ENCODE measurements around the gene LOXL4.

Gene LOXL4

GRCh38 chr10:98267894-98268693 lies at the start of gene LOXL4:
TSS of gene LOXL4 (minus strand) at chr10:98268194. CDS start at chr10:98263019, 5,175 bp downstream.
- peak in 1 of 2 experiments; percentile 26 for DNase-seq (ENCODE audit: low spot score in 2 of 2)
- H3K4me1 ChIP-seq: 0 out of 2 replicates have a peak, but pooled peaks cover 2% of the 10 kb centered on the region
- peak within 1 kb of the TSS; percentile 19 for H3K4me3 ChIP-seq
- no peaks in the 10 kb centered on the region for H3K9me3 ChIP-seq
- no peaks in the 10 kb centered on the region for H3K27me3 ChIP-seq (ENCODE audit: low read depth)
- in situ Hi-C loops (cut with MboI; ENCODE audit: low sequenced_read_pairs): no loop called here
- H3K36me3 ChIP-seq (replicated peaks): no peaks in the 10 kb centered on the region

GRCh38 chr10:98316661-98317060 lies 48.7 kb upstream of the LOXL4 start:
- H3K4me3 ChIP-seq: no peak overlapping the region
- no peak for DNase-seq (ENCODE audit: low spot score in 2 of 2)
- H3K27me3 ChIP-seq (ENCODE audit: low read depth): 0 out of 2 replicates have a peak, but pooled peaks cover 5% of the 10 kb centered on the region
- H3K4me1 ChIP-seq: no peaks in the 10 kb centered on the region
- H3K9me3 ChIP-seq: no peaks in the 10 kb centered on the region
- no peaks in the 10 kb centered on the region for H3K36me3 ChIP-seq (replicated peaks)
- in situ Hi-C loops (cut with MboI; ENCODE audit: low sequenced_read_pairs): no loop called here

GRCh38 chr10:98316170-98316569 lies 48.2 kb upstream of the LOXL4 start:
- Histone ChIP-seq H3K4me1 (no peaks in the 10 kb centered on the region), H3K4me3 (no peak overlapping the region), H3K9me3 (no peaks in the 10 kb centered on the region), H3K36me3 (replicated peaks) (no peaks in the 10 kb centered on the region), H3K27me3 (ENCODE audit: low read depth) (0 out of 2 replicates have a peak, but pooled peaks cover 5% of the 10 kb centered on the region)
- in situ Hi-C loops (cut with MboI; ENCODE audit: low sequenced_read_pairs): no loop called here
- DNase-seq (ENCODE audit: low spot score in 2 of 2): no peak

- DNase-seq (ENCODE audit: low spot score in 2 of 2): no peak
Observed at GRCh38 chr10:98314532-98315284, 46.7 kb upstream of the LOXL4 start.

GRCh38 chr10:98313598-98313997 lies 45.6 kb upstream of the LOXL4 start:
- no peak for DNase-seq (ENCODE audit: low spot score in 2 of 2)
- Histone ChIP-seq H3K9me3 (no peaks in the 10 kb centered on the region), H3K27me3 (ENCODE audit: low read depth) (0 out of 2 replicates have a peak, but pooled peaks cover 5% of the 10 kb centered on the region), H3K4me1 (no peaks in the 10 kb centered on the region), H3K4me3 (no peak overlapping the region), H3K36me3 (replicated peaks) (no peaks in the 10 kb centered on the region)
- in situ Hi-C loops (cut with MboI; ENCODE audit: low sequenced_read_pairs): no loop called here

More at GRCh38 chr10:98314532-98315284, 46.7 kb upstream of the LOXL4 start:
- Histone ChIP-seq H3K36me3 (replicated peaks) (no peaks in the 10 kb centered on the region), H3K4me3 (no peak overlapping the region), H3K27me3 (ENCODE audit: low read depth) (0 out of 2 replicates have a peak, but pooled peaks cover 5% of the 10 kb centered on the region), H3K9me3 (no peaks in the 10 kb centered on the region), H3K4me1 (no peaks in the 10 kb centered on the region)
- in situ Hi-C loops (cut with MboI; ENCODE audit: low sequenced_read_pairs): no loop called here

- in situ Hi-C loops (cut with MboI; ENCODE audit: low sequenced_read_pairs): no loop called here
- no peaks in the 10 kb centered on the region for H3K9me3 ChIP-seq
- H3K4me1 ChIP-seq: no peaks in the 10 kb centered on the region
- no peak overlapping the region for H3K4me3 ChIP-seq
- H3K27me3 ChIP-seq (ENCODE audit: low read depth): 0 out of 2 replicates have a peak, but pooled peaks cover 5% of the 10 kb centered on the region
- no peak for DNase-seq (ENCODE audit: low spot score in 2 of 2)
- no peaks in the 10 kb centered on the region for H3K36me3 ChIP-seq (replicated peaks)
Observed at GRCh38 chr10:98312822-98313221, 44.8 kb upstream of the LOXL4 start.

GRCh38 chr10:98312349-98312748 lies 44.4 kb upstream of the LOXL4 start:
- H3K36me3 ChIP-seq (replicated peaks): no peaks in the 10 kb centered on the region
- DNase-seq (ENCODE audit: low spot score in 2 of 2): no peak
- in situ Hi-C loops (cut with MboI; ENCODE audit: low sequenced_read_pairs): no loop called here
- 0 out of 2 replicates have a peak, but pooled peaks cover 5% of the 10 kb centered on the region for H3K27me3 ChIP-seq (ENCODE audit: low read depth)
- H3K4me1 ChIP-seq: no peaks in the 10 kb centered on the region
- H3K9me3 ChIP-seq: no peaks in the 10 kb centered on the region
- H3K4me3 ChIP-seq: no peak overlapping the region

- Histone ChIP-seq H3K4me3 (no peak overlapping the region), H3K9me3 (no peaks in the 10 kb centered on the region), H3K4me1 (no peaks in the 10 kb centered on the region), H3K36me3 (replicated peaks) (no peaks in the 10 kb centered on the region), H3K27me3 (ENCODE audit: low read depth) (0 out of 2 replicates have a peak, but pooled peaks cover 5% of the 10 kb centered on the region)
- in situ Hi-C loops (cut with MboI; ENCODE audit: low sequenced_read_pairs): no loop called here
- no peak for DNase-seq (ENCODE audit: low spot score in 2 of 2)
Observed at GRCh38 chr10:98310701-98311100, 42.7 kb upstream of the LOXL4 start.

GRCh38 chr10:98309366-98310355 lies 41.7 kb upstream of the LOXL4 start:
- peak; percentile 61 to 80 for DNase-seq (ENCODE audit: low spot score in 2 of 2)
- Histone ChIP-seq H3K9me3 (no peaks in the 10 kb centered on the region), H3K4me3 (no peak overlapping the region), H3K36me3 (replicated peaks) (no peaks in the 10 kb centered on the region), H3K27me3 (ENCODE audit: low read depth) (0 out of 2 replicates have a peak, but pooled peaks cover 5% of the 10 kb centered on the region), H3K4me1 (no peaks in the 10 kb centered on the region)
- in situ Hi-C loops (cut with MboI; ENCODE audit: low sequenced_read_pairs): no loop called here

GRCh38 chr10:98308669-98309365 lies 40.8 kb upstream of the LOXL4 start:
- H3K36me3 ChIP-seq (replicated peaks): no peaks in the 10 kb centered on the region
- no peak overlapping the region for H3K4me3 ChIP-seq
- in situ Hi-C loops (cut with MboI; ENCODE audit: low sequenced_read_pairs): no loop called here
- no peak for DNase-seq (ENCODE audit: low spot score in 2 of 2)
- 0 out of 2 replicates have a peak, but pooled peaks cover 5% of the 10 kb centered on the region for H3K27me3 ChIP-seq (ENCODE audit: low read depth)
- H3K4me1 ChIP-seq: no peaks in the 10 kb centered on the region
- no peaks in the 10 kb centered on the region for H3K9me3 ChIP-seq

- H3K4me3 ChIP-seq: no peak overlapping the region
- no peak for DNase-seq (ENCODE audit: low spot score in 2 of 2)
- in situ Hi-C loops (cut with MboI; ENCODE audit: low sequenced_read_pairs): no loop called here
- no peaks in the 10 kb centered on the region for H3K36me3 ChIP-seq (replicated peaks)
- no peaks in the 10 kb centered on the region for H3K27me3 ChIP-seq (ENCODE audit: low read depth)
- no peaks in the 10 kb centered on the region for H3K9me3 ChIP-seq
- H3K4me1 ChIP-seq: no peaks in the 10 kb centered on the region
Observed at GRCh38 chr10:98307916-98308541, 40.0 kb upstream of the LOXL4 start.

GRCh38 chr10:98306501-98306900 lies 38.5 kb upstream of the LOXL4 start:
- Histone ChIP-seq H3K27me3 (ENCODE audit: low read depth) (no peaks in the 10 kb centered on the region), H3K9me3 (no peaks in the 10 kb centered on the region), H3K4me3 (no peak overlapping the region), H3K36me3 (replicated peaks) (no peaks in the 10 kb centered on the region), H3K4me1 (no peaks in the 10 kb centered on the region)
- in situ Hi-C loops (cut with MboI; ENCODE audit: low sequenced_read_pairs): no loop called here
- no peak for DNase-seq (ENCODE audit: low spot score in 2 of 2)

Data from HAP-1 (cell line).